GM18867 (cell line): ENCODE results near the gene ZNF385C.

ENCODE experiments used
- ATAC-seq: cut with Tn5 transposase; IDR thresholded peaks from one replicate; pipeline ENCODE4 v1.9.1; 2021; ENCODE audit warnings: mild to moderate bottlenecking, moderate library complexity; ENCODE audit not compliant: unreplicated experiment

Gene ZNF385C

GRCh38 chr17:42078396-42079043, 19.8 kb downstream of the ZNF385C start:
- no peak for ATAC-seq

- ATAC-seq, result no peak
Measured at GRCh38 chr17:42077755-42078154, 20.5 kb downstream of the ZNF385C start.

GRCh38 chr17:42076797-42077559, 21.3 kb downstream of the ZNF385C start:
- ATAC-seq, result no peak

GRCh38 chr17:42075789-42076188, 22.5 kb downstream of the ZNF385C start:
- ATAC-seq, result no peak

- ATAC-seq, result no peak
Measured at GRCh38 chr17:42072323-42073187, 25.7 kb downstream of the ZNF385C start.

GRCh38 chr17:42071810-42072209, 26.5 kb downstream of the ZNF385C start:
- no peak for ATAC-seq

GRCh38 chr17:42068979-42069378, 29.3 kb downstream of the ZNF385C start:
- no peak for ATAC-seq

GRCh38 chr17:42067371-42068091, 30.7 kb downstream of the ZNF385C start:
- ATAC-seq, result no peak

- ATAC-seq, result no peak
Measured at GRCh38 chr17:42065201-42065600, 33.1 kb downstream of the ZNF385C start.

- no peak for ATAC-seq
Measured at GRCh38 chr17:42062681-42063080, 35.6 kb downstream of the ZNF385C start.

GRCh38 chr17:42061646-42062487, 36.4 kb downstream of the ZNF385C start:
- ATAC-seq, result no peak

- no peak for ATAC-seq
Measured at GRCh38 chr17:42060231-42060630, 38.0 kb downstream of the ZNF385C start.

GRCh38 chr17:42059815-42060214, 38.5 kb downstream of the ZNF385C start:
- ATAC-seq, result no peak

- ATAC-seq, result no peak
Measured at GRCh38 chr17:42058063-42058462, 40.2 kb downstream of the ZNF385C start.

GRCh38 chr17:42056635-42057034, 41.6 kb downstream of the ZNF385C start:
- ATAC-seq, result no peak

- ATAC-seq, result no peak
Measured at GRCh38 chr17:42055496-42055895, 42.8 kb downstream of the ZNF385C start.

- ATAC-seq, result no peak
Measured at GRCh38 chr17:42055027-42055426, 43.2 kb downstream of the ZNF385C start.

GRCh38 chr17:42053731-42054500, 44.4 kb downstream of the ZNF385C start:
- ATAC-seq, result no peak

- no peak for ATAC-seq
Measured at GRCh38 chr17:42052346-42052877, 45.9 kb downstream of the ZNF385C start.
